Gastrocnemius medialis (tissue), 4 donors: ENCODE measurements around the gene WIPF3. TPM values are rescaled to one million over a fixed set of nuclear protein-coding genes. Genes with fewer than 3 reads are reported as not detected.

ENCODE experiments used
- ATAC-seq, 2 donors: fragments of 150-250 bp; one replicate each; pipeline ENCODE4 v1.9.1; 2016
- DNase-seq, 2 donors: peaks; one replicate each; pipeline ENCODE4 v3.0.0-alpha.2; 2019
- H3K27ac ChIP-seq, 4 donors: fragments of 200-600 bp; sonication (generic); 1 replicate in 1 of 4; 2 replicates in 3 of 4; pipeline ENCODE4 v1.5.1; 2016 to 2018; ENCODE audit warnings: mild to moderate bottlenecking in 2 of 4, moderate library complexity in 1 of 4
- H3K27me3 ChIP-seq, 3 donors: fragments of 200-600 bp; sonication (generic) in 2 of 3; 1 replicate in 1 of 3; 2 replicates in 2 of 3; pipeline versions ENCODE4 v1.5.1 to v1.6.0; 2016 to 2019; ENCODE audit warnings: mild to moderate bottlenecking in 1 of 3, moderate library complexity in 1 of 3
- H3K36me3 ChIP-seq, 2 donors: fragments of 200-600 bp; sonication (generic) in 1 of 2; one replicate each; pipeline ENCODE4 v1.5.1; 2017 to 2018
- H3K4me1 ChIP-seq, 2 donors: fragments of 200-600 bp; sonication (generic) in 1 of 2; one replicate each; pipeline ENCODE4 v1.5.1; 2016 to 2017; ENCODE audit warnings: mild to moderate bottlenecking in 2 of 2
- H3K4me3 ChIP-seq, 4 donors: fragments of 200-600 bp; sonication (generic) in 3 of 4; 1 replicate in 1 of 4; 2 replicates in 3 of 4; pipeline ENCODE4 v1.5.1; 2016 to 2019; ENCODE audit warnings: mild to moderate bottlenecking in 2 of 4
- H3K9me3 ChIP-seq, 3 donors: fragments of 200-600 bp; sonication (generic) in 2 of 3; 1 replicate in 1 of 3; 2 replicates in 2 of 3; pipeline ENCODE4 v1.5.1; 2016 to 2019
- POLR2A ChIP-seq, 2 donors: fragments of 450-650 bp; IDR thresholded peaks; one replicate each; pipeline ENCODE4 v1.6.1; 2017; ENCODE audit warnings: antibody characterized with exemption in 2 of 2, mild to moderate bottlenecking in 2 of 2, moderate library complexity in 2 of 2
- in situ Hi-C, 4 donors: fragments of 200-750 bp; cut with MboI; loops; one replicate each; pipeline versions ENCODE4 v1.15.0 to v1.8.0; 2017; ENCODE audit warnings: low sequenced_read_pairs in 4 of 4
- intact Hi-C: fragments of 100-400 bp; cut with DNase I; formaldehyde crosslinking; loops from one replicate; pipeline ENCODE4 v1.15.1; 2023; ENCODE audit warnings: low total_unique reads
- total RNA-seq, 4 donors: library from RNA; depleted of rRNA; stranded (reverse); fragments of >200 nt; gene quantifications; one replicate each; pipeline versions ENCODE4 v1.1.0 to v1.2.3, GENCODE V29; 2016
- TF ChIP-seq, protein P1 (sequence below), 5 experiments: fragments of 450-650 bp in 3 of 5; fragments of 200-600 bp in 2 of 5; sonication (generic) in 2 of 5; IDR thresholded peaks in 4 of 5; conservative IDR thresholded peaks in 1 of 5; 1 replicate in 4 of 5; 2 replicates in 1 of 5; pipeline ENCODE4 v1.5.1; 2016 to 2019; ENCODE audit warnings: antibody characterized with exemption in 5 of 5, mild to moderate bottlenecking in 3 of 5, moderate library complexity in 3 of 5

The WIPF3 gene
- total RNA-seq, 4 donors from 2014 or later = 4.2 to 9.9 (median 8.3) TPM

DNA sequence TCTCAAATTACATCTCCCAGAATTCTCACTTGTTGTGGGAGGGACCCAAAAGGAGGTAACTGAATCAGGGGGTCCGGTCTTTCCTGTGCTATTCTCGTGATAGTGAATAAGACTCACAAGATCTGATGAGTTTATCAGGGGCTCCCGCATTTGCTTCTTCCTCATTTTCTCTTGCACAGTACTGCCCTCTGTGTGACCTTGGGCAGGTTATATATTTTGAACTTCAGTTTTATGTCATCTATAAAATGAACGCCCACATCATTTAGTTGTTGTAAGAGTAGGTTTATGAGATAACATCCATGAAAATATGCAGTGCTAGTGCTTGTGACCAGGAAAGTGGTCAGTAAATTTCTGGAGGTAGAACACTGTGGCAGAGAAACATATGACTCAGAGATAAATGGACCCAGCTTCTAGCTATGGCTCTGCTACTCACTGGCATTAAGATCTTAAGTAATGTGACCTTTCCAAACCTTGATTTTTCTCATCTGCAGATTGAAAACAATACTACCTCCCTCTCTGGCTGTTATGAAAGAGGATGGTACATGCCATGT is 139.0 kb downstream of the WIPF3 start:
- Histone ChIP-seq H3K9me3 (no peaks in the 10 kb centered on the region), H3K4me3 (no peak overlapping the region), H3K27ac (no peak overlapping the region), H3K4me1 (no peaks in the 10 kb centered on the region), H3K27me3 (no peaks in the 10 kb centered on the region), H3K36me3 (no peaks in the 10 kb centered on the region)
- in situ Hi-C loops (no loop called here), intact Hi-C loops (no loop called here)
- no peak for TF ChIP-seq POLR2A (IDR thresholded peaks at IDR 0.05)
- TF ChIP-seq, protein P1, sequence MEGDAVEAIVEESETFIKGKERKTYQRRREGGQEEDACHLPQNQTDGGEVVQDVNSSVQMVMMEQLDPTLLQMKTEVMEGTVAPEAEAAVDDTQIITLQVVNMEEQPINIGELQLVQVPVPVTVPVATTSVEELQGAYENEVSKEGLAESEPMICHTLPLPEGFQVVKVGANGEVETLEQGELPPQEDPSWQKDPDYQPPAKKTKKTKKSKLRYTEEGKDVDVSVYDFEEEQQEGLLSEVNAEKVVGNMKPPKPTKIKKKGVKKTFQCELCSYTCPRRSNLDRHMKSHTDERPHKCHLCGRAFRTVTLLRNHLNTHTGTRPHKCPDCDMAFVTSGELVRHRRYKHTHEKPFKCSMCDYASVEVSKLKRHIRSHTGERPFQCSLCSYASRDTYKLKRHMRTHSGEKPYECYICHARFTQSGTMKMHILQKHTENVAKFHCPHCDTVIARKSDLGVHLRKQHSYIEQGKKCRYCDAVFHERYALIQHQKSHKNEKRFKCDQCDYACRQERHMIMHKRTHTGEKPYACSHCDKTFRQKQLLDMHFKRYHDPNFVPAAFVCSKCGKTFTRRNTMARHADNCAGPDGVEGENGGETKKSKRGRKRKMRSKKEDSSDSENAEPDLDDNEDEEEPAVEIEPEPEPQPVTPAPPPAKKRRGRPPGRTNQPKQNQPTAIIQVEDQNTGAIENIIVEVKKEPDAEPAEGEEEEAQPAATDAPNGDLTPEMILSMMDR (IDR thresholded peaks at IDR 0.05 in 4 of 5, conservative IDR thresholded peaks at IDR 0.05 in 1 of 5) = no peak
- no peak for DNase-seq
- no peak for ATAC-seq

- TF ChIP-seq, protein P1 (IDR thresholded peaks at IDR 0.05 in 4 of 5, conservative IDR thresholded peaks at IDR 0.05 in 1 of 5) = peak in 1 of 5 experiments; percentile 19
- no peak for TF ChIP-seq POLR2A (IDR thresholded peaks at IDR 0.05)
- intact Hi-C loops = no loop called here
- Histone ChIP-seq H3K27me3 (no peaks in the 10 kb centered on the region), H3K36me3 (no peaks in the 10 kb centered on the region), H3K27ac (no peak overlapping the region), H3K4me1 (no peaks in the 10 kb centered on the region), H3K4me3 (no peak overlapping the region), H3K9me3 (no peaks in the 10 kb centered on the region)
- in situ Hi-C loops = no loop called here
- no peak for DNase-seq
- ATAC-seq = no peak
Measured at GRCh38 chr7:29946428-29947186, 140.3 kb downstream of the WIPF3 start.

DNA sequence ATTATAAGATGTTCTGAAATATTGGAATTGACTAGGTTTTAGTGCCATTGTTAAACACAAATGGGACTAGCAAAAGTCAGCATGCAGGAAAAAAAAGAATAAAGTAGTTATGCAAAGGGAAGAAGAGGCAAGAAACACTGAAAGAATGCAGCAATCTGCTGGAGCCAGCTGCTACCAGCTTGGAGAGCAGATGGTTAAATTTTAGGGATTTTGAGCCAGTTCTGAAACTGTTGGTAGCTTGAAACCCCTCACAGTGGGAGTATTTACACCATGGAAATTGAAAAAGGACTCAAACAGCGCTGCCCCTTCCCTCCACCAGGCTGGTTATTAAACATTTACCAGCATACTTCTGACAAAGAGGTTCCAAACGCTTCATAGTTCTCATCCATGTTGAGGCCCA is 142.3 kb downstream of the WIPF3 start:
- Histone ChIP-seq H3K36me3 (no peaks in the 10 kb centered on the region), H3K27ac (no peak overlapping the region), H3K4me1 (no peaks in the 10 kb centered on the region), H3K27me3 (no peaks in the 10 kb centered on the region), H3K9me3 (no peaks in the 10 kb centered on the region), H3K4me3 (no peak overlapping the region)
- intact Hi-C loops = no loop called here
- ATAC-seq (no peak), DNase-seq (no peak)
- in situ Hi-C loops = no loop called here
- no peak for TF ChIP-seq POLR2A (IDR thresholded peaks at IDR 0.05)
- TF ChIP-seq, protein P1 (IDR thresholded peaks at IDR 0.05 in 4 of 5, conservative IDR thresholded peaks at IDR 0.05 in 1 of 5) = no peak

GRCh38 chr7:29950480-29950879 is 144.2 kb downstream of the WIPF3 start:
- Histone ChIP-seq H3K36me3 (no peaks in the 10 kb centered on the region), H3K4me3 (no peak overlapping the region), H3K27ac (no peak overlapping the region), H3K4me1 (no peaks in the 10 kb centered on the region), H3K9me3 (no peaks in the 10 kb centered on the region), H3K27me3 (no peaks in the 10 kb centered on the region)
- in situ Hi-C loops = no loop called here
- intact Hi-C loops = no loop called here
- no peak for TF ChIP-seq POLR2A (IDR thresholded peaks at IDR 0.05)
- TF ChIP-seq, protein P1 (IDR thresholded peaks at IDR 0.05 in 4 of 5, conservative IDR thresholded peaks at IDR 0.05 in 1 of 5) = no peak
- no peak for DNase-seq
- ATAC-seq = no peak
